Natural killer cell (primary cell): Measurements from ENCODE around the gene BSG. TPM values are rescaled to one million over a fixed set of nuclear protein-coding genes. Genes with fewer than 3 reads are reported as not detected.

Experiments
- ATAC-seq, 3 donors: fragments of 150-1000 bp in 2 of 3; fragments of 200-7000 bp in 1 of 3; cut with Tn5 transposase; 1 replicate in 1 of 3; 2 replicates in 2 of 3; pipeline ENCODE4 v1.10.0; 2021; ENCODE audit warnings: mild to moderate bottlenecking in 2 of 3, moderate library complexity in 2 of 3
- DNase-seq, 2 donors: peaks; one replicate each; pipeline versions ENCODE4 v3.0.0 to v3.0.0-alpha.2; 2013 to 2021; ENCODE audit warnings: mixed read lengths in 1 of 2
- H3K27ac ChIP-seq: one replicate; pipeline ENCODE4 v1.5.1; 2013; ENCODE audit warnings: mild to moderate bottlenecking, low read length
- H3K27me3 ChIP-seq: one replicate; pipeline ENCODE4 v1.6.1; 2013; ENCODE audit warnings: low read length; ENCODE audit not compliant: control insufficient read depth, insufficient read depth
- H3K36me3 ChIP-seq: one replicate; pipeline ENCODE4 v1.6.1; 2013; ENCODE audit warnings: low read length; ENCODE audit not compliant: control insufficient read depth, insufficient read depth
- H3K4me1 ChIP-seq: one replicate; pipeline ENCODE4 v1.6.1; 2013; ENCODE audit warnings: low read length; ENCODE audit not compliant: control insufficient read depth, insufficient read depth
- H3K4me3 ChIP-seq: one replicate; pipeline ENCODE4 v1.5.1; 2013; ENCODE audit warnings: low read length
- H3K9me3 ChIP-seq: one replicate; pipeline ENCODE4 v1.6.1; 2013; ENCODE audit warnings: low read length; ENCODE audit not compliant: control insufficient read depth, insufficient read depth
- H3K27ac Mint-ChIP-seq, 2 donors: one replicate each; pipeline ENCODE4 v1.8.0; 2022; ENCODE audit warnings: mild to moderate bottlenecking in 2 of 2, mixed read lengths in 2 of 2, moderate library complexity in 1 of 2
- H3K27me3 Mint-ChIP-seq, 2 donors: one replicate each; pipeline ENCODE4 v1.8.0; 2022; ENCODE audit warnings: low read depth in 2 of 2, mixed read lengths in 2 of 2
- H3K36me3 Mint-ChIP-seq: one replicate; pipeline ENCODE4 v1.8.0; 2022; ENCODE audit warnings: mixed read lengths
- H3K4me1 Mint-ChIP-seq, 2 donors: one replicate each; pipeline ENCODE4 v1.8.0; 2022; ENCODE audit warnings: mixed read lengths in 2 of 2
- H3K4me3 Mint-ChIP-seq: one replicate; pipeline ENCODE4 v1.8.0; 2022; ENCODE audit warnings: mild to moderate bottlenecking, moderate library complexity, mixed read lengths
- H3K9me3 Mint-ChIP-seq, 2 donors: one replicate each; pipeline ENCODE4 v1.8.0; 2022; ENCODE audit warnings: mixed read lengths in 2 of 2
- CTCF ChIP-seq: fragments of 200-600 bp; IDR thresholded peaks from one replicate; pipeline ENCODE4 v1.8.0; 2022; ENCODE audit warnings: antibody characterized with exemption
- WGBS: methylation state at CpG from one replicate; pipeline ENCODE4 v1.1.7; 2013; ENCODE audit warnings: missing lambda C conversion rate; ENCODE audit not compliant: insufficient coverage; 5-methylcytosine and 5-hydroxymethylcytosine counted together
- intact Hi-C: fragments of 100-400 bp; cut with micrococcal nuclease; formaldehyde crosslinking; loops from one replicate; pipeline ENCODE4 v1.14.2; 2022
- total RNA-seq, 4 donors: library from RNA; stranded (reverse); fragments of 120-200 nt in 1 of 4; gene quantifications; one replicate each; pipeline versions ENCODE4 v1.2.3 to v1.2.4, GENCODE V29; 2013 to 2022

The BSG gene
- total RNA-seq, 3 donors from 2014 or later (not counting 1 experiment from before 2014, with no cell fraction given): 229 to 248 (median 236) TPM

- Histone ChIP-seq H3K27ac (no peak overlapping the region), H3K4me3 (no peak overlapping the region), H3K4me1 (no peaks in the 10 kb centered on the region), H3K9me3 (no peaks in the 10 kb centered on the region), H3K36me3 (peaks cover 42% of the 10 kb centered on the region), H3K27me3 (no peaks in the 10 kb centered on the region)
- Mint-ChIP-seq H3K4me1 (no peaks in the 10 kb centered on the region), H3K27me3 (no peaks in the 10 kb centered on the region), H3K4me3 (no peak overlapping the region), H3K9me3 (no peaks in the 10 kb centered on the region), H3K27ac (no peak overlapping the region), H3K36me3 (no peaks in the 10 kb centered on the region)
- 96% methylated on average over 24 of the region's 24 CpGs for WGBS
- intact Hi-C loops: no loop called here
- ATAC-seq (no peak), DNase-seq (no peak)
- TF ChIP-seq CTCF: no peak
Observed at GRCh38 chr19:621819-622218, 49.4 kb downstream of the BSG start.

GRCh38 chr19:622666-623065 lies 50.3 kb downstream of the BSG start:
- Mint-ChIP-seq H3K36me3 (no peaks in the 10 kb centered on the region), H3K27me3 (no peaks in the 10 kb centered on the region), H3K4me3 (no peak overlapping the region), H3K9me3 (no peaks in the 10 kb centered on the region), H3K27ac (no peak overlapping the region), H3K4me1 (no peaks in the 10 kb centered on the region)
- Histone ChIP-seq H3K4me3 (no peak overlapping the region), H3K9me3 (no peaks in the 10 kb centered on the region), H3K27ac (no peak overlapping the region), H3K36me3 (peaks cover 42% of the 10 kb centered on the region), H3K4me1 (no peaks in the 10 kb centered on the region), H3K27me3 (no peaks in the 10 kb centered on the region)
- ATAC-seq (no peak), DNase-seq (no peak)
- intact Hi-C loops: no loop called here
- no peak for TF ChIP-seq CTCF
- WGBS: 97% methylated on average over 37 of the region's 37 CpGs

GRCh38 chr19:623175-623916 lies 51.0 kb downstream of the BSG start:
- WGBS: 97% methylated on average over 44 of the region's 44 CpGs
- no peaks in the 10 kb centered on the region for H3K27me3 ChIP-seq

More at GRCh38 chr19:623175-623916, 51.0 kb downstream of the BSG start:
- ATAC-seq (no peak), DNase-seq (no peak)
- no peaks in the 10 kb centered on the region for H3K4me1 ChIP-seq
- H3K9me3 ChIP-seq: no peaks in the 10 kb centered on the region
- no peaks in the 10 kb centered on the region for H3K4me1 Mint-ChIP-seq
- H3K9me3 Mint-ChIP-seq: no peaks in the 10 kb centered on the region
- H3K36me3 Mint-ChIP-seq: no peaks in the 10 kb centered on the region
- H3K4me3 Mint-ChIP-seq: no peak overlapping the region
- H3K4me3 ChIP-seq: no peak overlapping the region
- no peaks in the 10 kb centered on the region for H3K27me3 Mint-ChIP-seq
- H3K27ac Mint-ChIP-seq: no peak overlapping the region
- no peak for TF ChIP-seq CTCF
- no peak overlapping the region for H3K27ac ChIP-seq
- intact Hi-C loops: no loop called here
- H3K36me3 ChIP-seq: peaks cover 46% of the 10 kb centered on the region
